Measurements from ENCODE around the gene SIGLECL1. TPM values are rescaled to one million over a fixed set of nuclear protein-coding genes. Genes with fewer than 3 reads are reported as not detected.

The SIGLECL1 gene
- polyA plus RNA-seq, 1 experiment: not detected

- no peak for TF ChIP-seq CTCF (IDR thresholded peaks at IDR 0.05; ENCODE audit: low read depth, low read length)
- no peak for DNase-seq (ENCODE audit: low read depth, low spot score)
- CTCF ChIA-PET: no interaction called here
- no peak within 1 kb of the TSS for H3K27ac ChIP-seq (ENCODE audit: low read depth, low read length)
- POLR2A ChIA-PET: no interaction called here
- no peaks in the 10 kb centered on the region for H3K9me3 ChIP-seq (ENCODE audit: control insufficient read depth, insufficient read depth, low read length)
- peaks cover 11% of the 10 kb centered on the region for H3K27me3 ChIP-seq (ENCODE audit: control insufficient read depth, insufficient read depth, low read length)
- H3K4me3 ChIP-seq (ENCODE audit: low read depth, low read length): no peak within 1 kb of the TSS
These were observed 60.7 kb downstream of the SIGLECL1 start, which contains the start of gene IGLON5 for GRCh38 chr19:51311351-51312257. TSS of gene IGLON5 (plus strand) at chr19:51311644. CDS start at chr19:51311848, 204 bp downstream.

GRCh38 chr19:51316688-51317087, 65.8 kb downstream of the SIGLECL1 start:
- Histone ChIP-seq H3K9me3 (ENCODE audit: control insufficient read depth, insufficient read depth, low read length) (no peaks in the 10 kb centered on the region; the same call in 1 of the 2 replicates), H3K4me3 (ENCODE audit: low read depth, low read length) (no peak overlapping the region), H3K27me3 (ENCODE audit: control insufficient read depth, insufficient read depth, low read length) (peaks cover 14% of the 10 kb centered on the region), H3K27ac (ENCODE audit: low read depth, low read length) (no peak overlapping the region)
- no peak for DNase-seq (ENCODE audit: low read depth, low spot score)
- POLR2A ChIA-PET: no interaction called here
- CTCF ChIA-PET: no interaction called here
- no peak for TF ChIP-seq CTCF (IDR thresholded peaks at IDR 0.05; ENCODE audit: low read depth, low read length)

- H3K9me3 ChIP-seq (ENCODE audit: control insufficient read depth, insufficient read depth, low read length): no peaks in the 10 kb centered on the region; the same call in 1 of the 2 replicates
- peaks cover 10% of the 10 kb centered on the region for H3K27me3 ChIP-seq (ENCODE audit: control insufficient read depth, insufficient read depth, low read length)
- H3K27ac ChIP-seq (ENCODE audit: low read depth, low read length): no peak overlapping the region
- POLR2A ChIA-PET: no interaction called here
- no peak overlapping the region for H3K4me3 ChIP-seq (ENCODE audit: low read depth, low read length)
- DNase-seq (ENCODE audit: low read depth, low spot score): no peak
- CTCF ChIA-PET: no interaction called here
- TF ChIP-seq CTCF (IDR thresholded peaks at IDR 0.05; ENCODE audit: low read depth, low read length): no peak
These were observed 66.5 kb downstream of the SIGLECL1 start for GRCh38 chr19:51317376-51317775.

GRCh38 chr19:51317968-51318367, 67.1 kb downstream of the SIGLECL1 start:
- no peak for TF ChIP-seq CTCF (IDR thresholded peaks at IDR 0.05; ENCODE audit: low read depth, low read length)
- H3K4me3 ChIP-seq (ENCODE audit: low read depth, low read length): no peak overlapping the region
- DNase-seq (ENCODE audit: low read depth, low spot score): no peak
- peaks cover 5% of the 10 kb centered on the region for H3K27me3 ChIP-seq (ENCODE audit: control insufficient read depth, insufficient read depth, low read length)
- H3K9me3 ChIP-seq (ENCODE audit: control insufficient read depth, insufficient read depth, low read length): no peaks in the 10 kb centered on the region; the same call in 1 of the 2 replicates
- ChIA-PET CTCF (no interaction called here), POLR2A (no interaction called here)
- no peak overlapping the region for H3K27ac ChIP-seq (ENCODE audit: low read depth, low read length)

Small RNA genes lying within 50 kb of the gene (small RNA-seq; reads per million reads assigned to genes)
- not detected for gene MIR8074 (ENCODE audit: insufficient read length, low read depth)

Other genes starting within 250 kb of the SIGLECL1 start
- gene KLK8, start 249.5 kb upstream of the SIGLECL1 start, polyA plus RNA-seq (2011; rRNA removed): not detected in 2 replicates
- not detected in 2 replicates for gene KLK10, start 231.4 kb upstream of the SIGLECL1 start, polyA plus RNA-seq (2011; rRNA removed)
- gene KLK11, start 224.5 kb upstream of the SIGLECL1 start, polyA plus RNA-seq (2011; rRNA removed): not detected in 2 replicates
- gene KLK12, start 216.1 kb upstream of the SIGLECL1 start, polyA plus RNA-seq (2011; rRNA removed): not detected in 2 replicates
- not detected in 2 replicates for gene KLK13, start 186.0 kb upstream of the SIGLECL1 start, polyA plus RNA-seq (2011; rRNA removed)
- not detected in 2 replicates for gene KLK14, start 168.2 kb upstream of the SIGLECL1 start, polyA plus RNA-seq (2011; rRNA removed)
- 1.7 and 2.1 TPM in 2 replicates for gene CTU1, start 142.7 kb upstream of the SIGLECL1 start, polyA plus RNA-seq (2011; rRNA removed)
- gene SIGLEC9, start 126.2 kb upstream of the SIGLECL1 start, polyA plus RNA-seq (2011; rRNA removed): 0.05 TPM in 1 of 2 replicates, not detected in the other
- gene SIGLEC7, start 108.8 kb upstream of the SIGLECL1 start, polyA plus RNA-seq (2011; rRNA removed): not detected in 2 replicates
- gene CD33, start 26.0 kb upstream of the SIGLECL1 start, polyA plus RNA-seq (2011; rRNA removed): not detected in 2 replicates
- gene IGLON5, start 60.6 kb downstream of the SIGLECL1 start, polyA plus RNA-seq (2011; rRNA removed): not detected in 2 replicates
- gene VSIG10L, start 91.1 kb downstream of the SIGLECL1 start, polyA plus RNA-seq (2011; rRNA removed): 0.96 and 1.0 TPM in 2 replicates
- 80.8 and 86.6 TPM in 2 replicates for gene ETFB, start 115.3 kb downstream of the SIGLECL1 start, polyA plus RNA-seq (2011; rRNA removed)
- not detected in 2 replicates for gene CLDND2, start 117.9 kb downstream of the SIGLECL1 start, polyA plus RNA-seq (2011; rRNA removed)
- not detected in 2 replicates for gene NKG7, start 121.6 kb downstream of the SIGLECL1 start, polyA plus RNA-seq (2011; rRNA removed)
- not detected in 2 replicates for gene LIM2, start 136.9 kb downstream of the SIGLECL1 start, polyA plus RNA-seq (2011; rRNA removed)
- gene C19orf84, start 139.5 kb downstream of the SIGLECL1 start, polyA plus RNA-seq (2011; rRNA removed): not detected in 2 replicates
- not detected in 2 replicates for gene SIGLEC10, start 166.6 kb downstream of the SIGLECL1 start, polyA plus RNA-seq (2011; rRNA removed)
- not detected in 2 replicates for gene SIGLEC8, start 207.4 kb downstream of the SIGLECL1 start, polyA plus RNA-seq (2011; rRNA removed)
- gene CEACAM18, start 227.5 kb downstream of the SIGLECL1 start, polyA plus RNA-seq (2011; rRNA removed): not detected in 2 replicates